ENCODE measurements around the gene CRK.

The CRK gene

DNA sequence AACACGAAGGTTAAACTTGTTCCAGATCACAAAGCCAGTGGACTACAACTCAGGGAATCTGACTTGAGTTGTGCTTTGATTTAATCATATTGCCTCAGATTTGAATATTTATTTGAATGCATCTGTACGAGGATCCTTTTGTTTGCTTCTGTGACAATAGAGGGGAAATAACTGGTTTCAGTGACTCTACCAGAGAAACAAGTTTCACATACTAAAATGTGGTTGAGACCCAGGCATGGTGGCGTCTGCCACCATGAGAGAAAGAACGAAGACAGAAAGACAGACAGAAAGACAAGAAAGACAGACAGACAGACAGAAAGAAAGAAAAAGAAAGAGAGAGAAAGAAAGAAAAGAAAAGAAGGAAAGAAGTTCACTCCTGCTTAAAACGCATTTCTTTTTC is 80.0 kb downstream of the CRK start:
- Mint-ChIP-seq H3K36me3 (peaks cover 87% of the 10 kb centered on the region), H3K9me3 (no peaks in the 10 kb centered on the region), H3K27ac (peak overlapping the region; percentile 58), H3K4me1 (peaks cover 64% of the 10 kb centered on the region), H3K4me3 (peak overlapping the region; percentile 58)
- ATAC-seq = peak; percentile 56
- no peak for DNase-seq (ENCODE audit: low spot score in 2 of 2)

GRCh38 chr17:1375615-1376014 is 80.4 kb downstream of the CRK start:
- no peaks in the 10 kb centered on the region for H3K9me3 Mint-ChIP-seq
- H3K4me1 Mint-ChIP-seq = peaks cover 59% of the 10 kb centered on the region
- DNase-seq (ENCODE audit: low spot score in 2 of 2) (no peak), ATAC-seq (peak; percentile 79)
- peak overlapping the region; percentile 58 for H3K27ac Mint-ChIP-seq
- H3K36me3 Mint-ChIP-seq = peaks cover 87% of the 10 kb centered on the region
- H3K4me3 Mint-ChIP-seq = peak overlapping the region; percentile 58

DNA sequence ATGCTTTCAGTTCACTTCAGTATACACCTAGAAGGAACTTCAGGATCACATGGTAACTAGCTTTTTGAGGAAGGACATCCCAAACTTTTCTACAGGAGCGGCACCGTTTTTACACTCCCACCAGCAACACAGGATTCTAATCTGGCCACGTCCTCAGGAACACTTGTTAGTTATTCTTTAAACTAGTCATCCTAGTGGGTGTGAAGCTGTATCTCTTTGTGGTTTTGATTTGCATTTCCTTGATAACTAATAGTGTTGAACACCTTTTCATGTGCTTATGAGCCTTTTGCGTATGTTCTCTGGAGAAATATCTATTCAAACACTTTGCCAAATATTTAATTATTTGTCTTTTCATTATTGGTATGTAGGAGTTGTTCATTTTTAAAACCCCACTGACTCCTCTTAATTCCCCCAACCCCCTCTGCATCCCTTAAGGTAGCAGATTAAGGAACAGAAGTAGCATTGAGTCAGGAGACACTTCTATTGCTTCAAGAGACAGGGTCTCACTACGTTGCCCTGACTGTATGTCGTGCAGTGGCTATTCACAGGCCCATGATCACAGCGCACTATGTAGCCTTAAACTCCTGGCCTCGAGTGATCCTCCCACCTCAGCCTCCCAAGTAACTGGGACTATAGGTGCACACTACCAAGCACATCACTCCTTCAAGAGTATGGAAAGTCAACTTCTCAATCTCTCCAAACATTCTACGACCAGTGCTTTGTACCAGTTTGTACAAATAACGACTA is 81.4 kb downstream of the CRK start:
- no peak for DNase-seq (ENCODE audit: low spot score in 2 of 2)
- peak overlapping the region; percentile 58 for H3K4me3 Mint-ChIP-seq

DNA sequence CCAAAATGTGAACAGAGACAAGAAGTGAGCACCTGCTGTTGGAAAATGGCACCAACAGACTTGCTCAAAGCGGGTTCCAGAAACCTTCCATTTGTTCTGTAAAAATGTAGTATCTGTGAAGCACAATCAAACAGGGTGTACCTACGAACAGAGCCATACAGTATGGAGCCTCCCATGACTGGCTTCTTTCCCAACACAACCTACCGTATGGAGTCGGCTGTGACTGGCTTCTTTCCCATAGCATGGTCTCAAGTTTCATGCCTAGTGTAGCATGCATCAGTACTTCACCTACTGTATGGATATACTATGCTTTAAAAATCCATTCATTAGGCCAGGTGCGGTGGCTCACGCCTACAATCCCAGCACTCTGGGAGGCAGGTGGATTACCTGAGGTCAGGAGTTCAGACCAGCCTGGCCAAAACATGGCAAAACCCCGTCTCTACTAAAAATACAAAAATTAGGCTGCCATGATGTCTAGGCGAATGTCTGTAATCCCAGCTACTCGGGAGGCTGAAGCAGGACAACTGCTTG is 82.3 kb downstream of the CRK start:
- no peaks in the 10 kb centered on the region for H3K9me3 Mint-ChIP-seq
- no peak for ATAC-seq
- peak overlapping the region; percentile 58 for H3K4me3 Mint-ChIP-seq
- H3K27ac Mint-ChIP-seq = peak overlapping the region; percentile 14
- DNase-seq (ENCODE audit: low spot score in 2 of 2) = no peak
- peaks cover 46% of the 10 kb centered on the region for H3K4me1 Mint-ChIP-seq
- peaks cover 83% of the 10 kb centered on the region for H3K36me3 Mint-ChIP-seq

More for the DNA sequence above, 81.4 kb downstream of the CRK start:
- H3K4me1 Mint-ChIP-seq = peaks cover 51% of the 10 kb centered on the region
- H3K36me3 Mint-ChIP-seq = peaks cover 85% of the 10 kb centered on the region
- H3K9me3 Mint-ChIP-seq = no peaks in the 10 kb centered on the region
- ATAC-seq = peak; percentile 84
- peak overlapping the region; percentile 58 for H3K27ac Mint-ChIP-seq

DNA sequence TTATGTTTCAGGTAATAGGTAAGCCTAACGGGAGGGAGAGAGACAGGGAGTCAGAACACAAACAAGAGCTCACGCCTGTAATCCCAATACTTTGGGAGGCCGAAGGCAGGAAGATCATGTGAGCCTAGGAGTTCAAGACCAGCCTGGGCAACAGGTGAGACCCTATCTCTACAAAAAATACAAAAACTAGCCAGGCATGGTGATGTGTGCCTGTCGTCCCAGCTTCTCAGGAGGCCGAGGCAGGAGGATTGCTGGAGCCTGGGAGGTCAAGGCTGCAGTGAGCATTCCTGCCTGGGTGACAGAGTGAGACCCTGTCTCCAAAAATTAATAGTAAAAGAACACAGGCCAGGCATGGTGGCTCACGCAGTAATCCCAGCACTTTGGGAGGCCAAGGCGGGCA is 83.4 kb downstream of the CRK start:
- Mint-ChIP-seq H3K4me1 (peaks cover 45% of the 10 kb centered on the region), H3K36me3 (peaks cover 80% of the 10 kb centered on the region), H3K4me3 (no peak overlapping the region), H3K9me3 (no peaks in the 10 kb centered on the region), H3K27ac (no peak overlapping the region)
- ATAC-seq = no peak
- no peak for DNase-seq (ENCODE audit: low spot score in 2 of 2)

- Mint-ChIP-seq H3K4me1 (peaks cover 45% of the 10 kb centered on the region), H3K27ac (no peak overlapping the region), H3K36me3 (peaks cover 80% of the 10 kb centered on the region), H3K9me3 (no peaks in the 10 kb centered on the region), H3K4me3 (no peak overlapping the region)
- ATAC-seq (no peak), DNase-seq (ENCODE audit: low spot score in 2 of 2) (no peak)
These were observed 84.0 kb downstream of the CRK start for GRCh38 chr17:1371893-1372590.

Measured in stimulated activated effector memory CD8-positive, alpha-beta T cell treated with anti-CD3 and anti-CD28 coated beads, Interleukin-12 subunit alpha, Interleukin-12 subunit beta, amount 100 ng/mL, for 72 hours (primary cell).